ENCODE results near the gene NFATC2.

The NFATC2 gene

DNA sequence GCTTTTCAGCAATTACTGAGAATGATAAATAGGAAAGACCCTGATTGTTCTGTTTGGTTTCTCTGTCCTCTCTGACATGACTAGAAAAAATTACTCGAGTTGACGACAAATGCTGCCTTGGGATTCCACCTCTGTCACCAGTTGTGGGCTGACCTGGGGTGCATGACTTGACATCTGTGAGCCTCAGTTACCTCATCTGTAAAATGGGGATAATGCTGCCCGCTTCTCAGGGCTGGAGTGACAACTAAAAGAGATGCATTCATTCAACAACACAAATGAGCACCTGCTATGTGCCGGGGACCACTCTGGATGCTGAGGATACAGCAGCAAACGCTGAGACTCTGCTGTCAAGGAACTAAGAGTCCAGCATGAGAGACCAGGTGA is 94.8 kb downstream of the NFATC2 start:
- no peak for DNase-seq (ENCODE audit: low spot score)
- TF ChIP-seq, protein P1, sequence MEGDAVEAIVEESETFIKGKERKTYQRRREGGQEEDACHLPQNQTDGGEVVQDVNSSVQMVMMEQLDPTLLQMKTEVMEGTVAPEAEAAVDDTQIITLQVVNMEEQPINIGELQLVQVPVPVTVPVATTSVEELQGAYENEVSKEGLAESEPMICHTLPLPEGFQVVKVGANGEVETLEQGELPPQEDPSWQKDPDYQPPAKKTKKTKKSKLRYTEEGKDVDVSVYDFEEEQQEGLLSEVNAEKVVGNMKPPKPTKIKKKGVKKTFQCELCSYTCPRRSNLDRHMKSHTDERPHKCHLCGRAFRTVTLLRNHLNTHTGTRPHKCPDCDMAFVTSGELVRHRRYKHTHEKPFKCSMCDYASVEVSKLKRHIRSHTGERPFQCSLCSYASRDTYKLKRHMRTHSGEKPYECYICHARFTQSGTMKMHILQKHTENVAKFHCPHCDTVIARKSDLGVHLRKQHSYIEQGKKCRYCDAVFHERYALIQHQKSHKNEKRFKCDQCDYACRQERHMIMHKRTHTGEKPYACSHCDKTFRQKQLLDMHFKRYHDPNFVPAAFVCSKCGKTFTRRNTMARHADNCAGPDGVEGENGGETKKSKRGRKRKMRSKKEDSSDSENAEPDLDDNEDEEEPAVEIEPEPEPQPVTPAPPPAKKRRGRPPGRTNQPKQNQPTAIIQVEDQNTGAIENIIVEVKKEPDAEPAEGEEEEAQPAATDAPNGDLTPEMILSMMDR (IDR thresholded peaks at IDR 0.05; ENCODE audit: borderline replicate concordance, control extremely low read depth, extremely low read depth, insufficient read depth, missing control alignments) = no peak
- in situ Hi-C loops (cut with MboI; ENCODE audit: low sequenced_read_pairs, unreplicated experiment) = no loop called here

- no peak for DNase-seq (ENCODE audit: low spot score)
- in situ Hi-C loops (cut with MboI; ENCODE audit: low sequenced_read_pairs, unreplicated experiment) = no loop called here
- TF ChIP-seq, protein P1 (IDR thresholded peaks at IDR 0.05; ENCODE audit: borderline replicate concordance, control extremely low read depth, extremely low read depth, insufficient read depth, missing control alignments) = no peak
These were observed 95.3 kb downstream of the NFATC2 start for GRCh38 chr20:51447097-51447764.

DNA sequence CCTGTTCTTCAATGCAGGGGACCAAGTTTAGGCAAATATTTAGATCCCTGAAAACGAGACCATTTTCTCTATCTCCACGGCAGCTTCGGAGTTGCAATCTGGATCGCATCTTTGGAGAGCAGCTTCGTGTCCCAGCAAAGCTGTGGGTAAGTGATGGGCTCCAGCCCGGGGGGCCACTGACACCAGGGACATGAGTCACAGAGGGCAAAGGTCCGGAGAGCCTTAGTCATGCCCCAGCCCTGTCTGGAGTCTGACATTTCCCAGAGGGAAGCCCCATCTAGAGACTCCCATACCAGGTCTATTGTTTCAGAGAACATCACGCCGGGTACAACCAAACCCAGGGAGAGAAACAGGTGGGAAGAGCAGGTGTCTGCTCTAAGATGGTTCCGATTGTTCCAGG is 95.9 kb downstream of the NFATC2 start:
- DNase-seq (ENCODE audit: low spot score) = no peak
- TF ChIP-seq, protein P1 (IDR thresholded peaks at IDR 0.05; ENCODE audit: borderline replicate concordance, control extremely low read depth, extremely low read depth, insufficient read depth, missing control alignments) = no peak
- in situ Hi-C loops (cut with MboI; ENCODE audit: low sequenced_read_pairs, unreplicated experiment) = no loop called here

- in situ Hi-C loops (cut with MboI; ENCODE audit: low sequenced_read_pairs, unreplicated experiment) = no loop called here
- DNase-seq (ENCODE audit: low spot score) = no peak
- TF ChIP-seq, protein P1 (IDR thresholded peaks at IDR 0.05; ENCODE audit: borderline replicate concordance, control extremely low read depth, extremely low read depth, insufficient read depth, missing control alignments) = no peak
These were observed 96.3 kb downstream of the NFATC2 start for GRCh38 chr20:51446230-51446629.

GRCh38 chr20:51445591-51445990 is 96.9 kb downstream of the NFATC2 start:
- DNase-seq (ENCODE audit: low spot score) = no peak
- in situ Hi-C loops (cut with MboI; ENCODE audit: low sequenced_read_pairs, unreplicated experiment) = no loop called here
- TF ChIP-seq, protein P1 (IDR thresholded peaks at IDR 0.05; ENCODE audit: borderline replicate concordance, control extremely low read depth, extremely low read depth, insufficient read depth, missing control alignments) = no peak

- in situ Hi-C loops (cut with MboI; ENCODE audit: low sequenced_read_pairs, unreplicated experiment) = no loop called here
- no peak for DNase-seq (ENCODE audit: low spot score)
- TF ChIP-seq, protein P1 (IDR thresholded peaks at IDR 0.05; ENCODE audit: borderline replicate concordance, control extremely low read depth, extremely low read depth, insufficient read depth, missing control alignments) = no peak
These were observed 97.5 kb downstream of the NFATC2 start for GRCh38 chr20:51444922-51445438.
